Keratinocyte (primary cell): ENCODE measurements around the gene B3GNT2. TPM values are rescaled to one million over a fixed set of nuclear protein-coding genes. Genes with fewer than 3 reads are reported as not detected.

ENCODE experiments used
- DNase-seq: peaks from one replicate; pipeline ENCODE4 v3.0.0-alpha.2; 2011; ENCODE audit warnings: low read depth, missing footprints, low spot score
- FAIRE-seq: peaks from 2 replicates; lab custom pipeline; 2011; peaks lifted over from hg19 to GRCh38; lab: Jason Lieb, UNC
- H2AFZ ChIP-seq: 2 replicates; pipeline ENCODE4 v1.6.0; 2012; ENCODE audit warnings: low read length, control low read depth, inconsistent platforms; ENCODE audit not compliant: control insufficient read depth
- H3K27ac ChIP-seq: 2 replicates; pipeline ENCODE4 v1.5.1; 2011; ENCODE audit warnings: low read length; ENCODE audit not compliant: control insufficient read depth, insufficient read depth
- H3K27me3 ChIP-seq: 3 replicates; pipeline ENCODE4 v1.6.0; 2011; ENCODE audit warnings: low read length; ENCODE audit not compliant: control insufficient read depth, insufficient read depth; ENCODE audit errors: extremely low read depth
- H3K36me3 ChIP-seq, 2 experiments: 2 replicates in 1 of 2; 3 replicates in 1 of 2; pipeline ENCODE4 v1.5.1; 2011; ENCODE audit warnings: low read length in 2 of 2, mild to moderate bottlenecking in 1 of 2; ENCODE audit not compliant: control insufficient read depth in 2 of 2, insufficient read depth in 2 of 2; ENCODE audit errors: extremely low read depth in 1 of 2
- H3K4me1 ChIP-seq: 3 replicates; pipeline ENCODE4 v1.5.1; 2011; ENCODE audit warnings: low read length; ENCODE audit not compliant: control insufficient read depth, insufficient read depth; ENCODE audit errors: extremely low read depth
- H3K4me2 ChIP-seq: 3 replicates; pipeline ENCODE4 v1.6.0; 2011; ENCODE audit warnings: low read depth, low read length; ENCODE audit not compliant: control insufficient read depth, insufficient read depth; ENCODE audit errors: extremely low read depth
- H3K4me3 ChIP-seq, 3 experiments: fragments of 200-600 bp in 1 of 3; sonication (generic) in 1 of 3; 2 replicates in 2 of 3; 3 replicates in 1 of 3; pipeline ENCODE4 v1.5.1; 2011 to 2016; ENCODE audit warnings: low read length in 3 of 3, mild to moderate bottlenecking in 3 of 3, control low read depth in 2 of 3, inconsistent platforms in 1 of 3, low read depth in 1 of 3, mixed read lengths in 1 of 3, mixed run types in 1 of 3, moderate library complexity in 1 of 3; ENCODE audit not compliant: control insufficient read depth in 2 of 3, insufficient read depth in 2 of 3; ENCODE audit errors: extremely low read depth in 1 of 3
- H3K79me2 ChIP-seq: 2 replicates; pipeline ENCODE4 v1.6.0; 2012; ENCODE audit warnings: low read length; ENCODE audit not compliant: control insufficient read depth, insufficient read depth
- H3K9ac ChIP-seq: 3 replicates; pipeline ENCODE4 v1.6.0; 2011; ENCODE audit warnings: low read length; ENCODE audit not compliant: control insufficient read depth, insufficient read depth; ENCODE audit errors: extremely low read depth
- H3K9me1 ChIP-seq: 3 replicates; pipeline ENCODE4 v1.6.0; 2011; ENCODE audit warnings: low read length; ENCODE audit not compliant: control insufficient read depth, insufficient read depth; ENCODE audit errors: extremely low read depth
- H3K9me3 ChIP-seq: 2 replicates; pipeline ENCODE4 v1.5.1; 2012; ENCODE audit warnings: low read depth, low read length; ENCODE audit not compliant: control insufficient read depth
- H4K20me1 ChIP-seq: 3 replicates; pipeline ENCODE4 v1.6.0; 2011; ENCODE audit warnings: low read length; ENCODE audit not compliant: control insufficient read depth, insufficient read depth; ENCODE audit errors: extremely low read depth
- EZH2 ChIP-seq: IDR thresholded peaks from one replicate; pipeline ENCODE4 v1.6.1; 2012; ENCODE audit warnings: inconsistent platforms, mild to moderate bottlenecking, low read length, moderate library complexity
- dilution Hi-C: fragments of 300-500 bp; cut with MboI; formaldehyde crosslinking; loops from one replicate; pipeline ENCODE4 v1.7.0; 2020; ENCODE audit warnings: low sequenced_read_pairs; ENCODE audit not compliant: extremely low pct_ligation_motif_present
- polyA plus RNA-seq, 5 experiments: library from polyadenylated mRNA; depleted of rRNA in 3 of 5; stranded (reverse) in 3 of 5; stranded (forward) in 1 of 5; unstranded in 1 of 5; fragments of >200 nt; gene quantifications; 1 replicate in 1 of 5; 2 replicates in 3 of 5; 3 replicates in 1 of 5; pipeline versions ENCODE4 v1.2.1 to v1.2.3, GENCODE V29; 2011 to 2012; ENCODE audit warnings: missing spikeins in 2 of 5, low read depth in 1 of 5, low replicate concordance in 1 of 5
- TF ChIP-seq, protein P1 (sequence below), 3 experiments: IDR thresholded peaks in 1 of 3; conservative IDR thresholded peaks in 1 of 3; optimal IDR thresholded peaks in 1 of 3; 2 replicates in 2 of 3; 3 replicates in 1 of 3; pipeline versions ENCODE3 to v1.5.1; 2011; ENCODE audit warnings: low read length in 3 of 3, mild to moderate bottlenecking in 3 of 3, moderate library complexity in 2 of 3, control low read depth in 1 of 3, inconsistent platforms in 1 of 3; ENCODE audit not compliant: insufficient read depth in 2 of 3; ENCODE audit errors: extremely low read depth in 1 of 3

The B3GNT2 gene
- polyA plus RNA-seq, 1 donor (not counting 4 experiments of a cell fraction or from before 2014, with no cell fraction given): 44.3 TPM

DNA sequence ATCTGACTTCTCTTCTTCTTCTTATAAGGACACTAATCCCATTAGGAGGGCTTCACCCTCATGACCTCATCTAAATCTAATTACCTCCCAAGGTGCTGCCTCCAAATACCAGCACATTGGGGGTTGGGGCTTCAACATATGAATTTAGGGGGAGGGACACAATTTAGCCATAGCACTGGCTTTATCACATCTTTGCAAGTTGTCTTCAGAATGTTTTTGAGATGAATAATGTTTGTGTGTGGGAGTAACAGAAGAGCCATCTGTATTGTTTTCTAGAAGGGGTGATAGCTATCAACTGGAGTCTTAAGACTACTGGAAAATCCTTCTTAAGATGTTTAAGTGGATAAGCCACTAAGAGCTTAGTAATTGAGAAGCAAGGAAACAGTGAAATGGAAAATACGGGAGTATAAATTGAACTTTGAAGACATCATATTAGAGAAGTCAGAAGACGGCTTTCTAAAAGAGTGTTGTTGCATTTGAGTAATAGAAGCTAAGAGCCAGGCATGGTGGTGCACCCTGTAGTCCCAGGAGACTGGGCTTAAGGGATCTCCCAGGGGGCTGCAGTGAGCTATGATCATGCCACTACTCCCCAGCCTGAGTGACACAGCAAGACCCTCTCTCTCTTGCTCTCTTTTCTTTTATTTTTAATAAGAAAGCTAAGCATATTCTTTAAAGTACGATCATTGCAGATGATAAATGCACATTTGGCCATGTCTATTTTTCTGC, 32.6 kb upstream of the B3GNT2 start:
- Histone ChIP-seq H3K4me3 (no peak overlapping the region), H3K27ac (no peak overlapping the region), H3K4me1 (no peaks in the 10 kb centered on the region), H3K9me3 (no peaks in the 10 kb centered on the region), H3K79me2 (no peaks in the 10 kb centered on the region), H3K36me3 (no peaks in the 10 kb centered on the region), H3K4me2 (no peak overlapping the region), H3K9me1 (no peaks in the 10 kb centered on the region), H3K9ac (no peak overlapping the region), H4K20me1 (no peaks in the 10 kb centered on the region), H2AFZ (no peak overlapping the region), H3K27me3 (no peaks in the 10 kb centered on the region)
- DNase-seq (no peak), FAIRE-seq (no peak)
- no peak for TF ChIP-seq EZH2
- TF ChIP-seq, protein P1, sequence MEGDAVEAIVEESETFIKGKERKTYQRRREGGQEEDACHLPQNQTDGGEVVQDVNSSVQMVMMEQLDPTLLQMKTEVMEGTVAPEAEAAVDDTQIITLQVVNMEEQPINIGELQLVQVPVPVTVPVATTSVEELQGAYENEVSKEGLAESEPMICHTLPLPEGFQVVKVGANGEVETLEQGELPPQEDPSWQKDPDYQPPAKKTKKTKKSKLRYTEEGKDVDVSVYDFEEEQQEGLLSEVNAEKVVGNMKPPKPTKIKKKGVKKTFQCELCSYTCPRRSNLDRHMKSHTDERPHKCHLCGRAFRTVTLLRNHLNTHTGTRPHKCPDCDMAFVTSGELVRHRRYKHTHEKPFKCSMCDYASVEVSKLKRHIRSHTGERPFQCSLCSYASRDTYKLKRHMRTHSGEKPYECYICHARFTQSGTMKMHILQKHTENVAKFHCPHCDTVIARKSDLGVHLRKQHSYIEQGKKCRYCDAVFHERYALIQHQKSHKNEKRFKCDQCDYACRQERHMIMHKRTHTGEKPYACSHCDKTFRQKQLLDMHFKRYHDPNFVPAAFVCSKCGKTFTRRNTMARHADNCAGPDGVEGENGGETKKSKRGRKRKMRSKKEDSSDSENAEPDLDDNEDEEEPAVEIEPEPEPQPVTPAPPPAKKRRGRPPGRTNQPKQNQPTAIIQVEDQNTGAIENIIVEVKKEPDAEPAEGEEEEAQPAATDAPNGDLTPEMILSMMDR (optimal IDR thresholded peaks at IDR 0.05 in 1 of 3, IDR thresholded peaks at IDR 0.05 in 1 of 3, conservative IDR thresholded peaks at IDR 0.05 in 1 of 3; ENCODE audit: extremely low read depth in 1 of 3, insufficient read depth in 2 of 3, low read length in 3 of 3): no peak
- dilution Hi-C loops: no loop called here

- H3K9me3 ChIP-seq: no peaks in the 10 kb centered on the region
- no peaks in the 10 kb centered on the region for H4K20me1 ChIP-seq
- no peaks in the 10 kb centered on the region for H3K4me1 ChIP-seq
- H3K9ac ChIP-seq: no peak overlapping the region
- TF ChIP-seq, protein P1 (optimal IDR thresholded peaks at IDR 0.05 in 1 of 3, IDR thresholded peaks at IDR 0.05 in 1 of 3, conservative IDR thresholded peaks at IDR 0.05 in 1 of 3; ENCODE audit: extremely low read depth in 1 of 3, insufficient read depth in 2 of 3, low read length in 3 of 3): no peak
- no peak for TF ChIP-seq EZH2
- H3K4me2 ChIP-seq: no peak overlapping the region
- no peak overlapping the region for H3K27ac ChIP-seq
- H3K36me3 ChIP-seq: no peaks in the 10 kb centered on the region
- dilution Hi-C loops: no loop called here
- DNase-seq: no peak
- FAIRE-seq: no peak
- H3K27me3 ChIP-seq: no peaks in the 10 kb centered on the region
- H3K79me2 ChIP-seq: no peaks in the 10 kb centered on the region
- no peak overlapping the region for H2AFZ ChIP-seq
- no peak overlapping the region for H3K4me3 ChIP-seq
- H3K9me1 ChIP-seq: no peaks in the 10 kb centered on the region
These were observed 32.1 kb upstream of the B3GNT2 start for GRCh38 chr2:62163834-62164233.
